ENCODE measurements around the gene GJD3.

GJD3 gene

DNA sequence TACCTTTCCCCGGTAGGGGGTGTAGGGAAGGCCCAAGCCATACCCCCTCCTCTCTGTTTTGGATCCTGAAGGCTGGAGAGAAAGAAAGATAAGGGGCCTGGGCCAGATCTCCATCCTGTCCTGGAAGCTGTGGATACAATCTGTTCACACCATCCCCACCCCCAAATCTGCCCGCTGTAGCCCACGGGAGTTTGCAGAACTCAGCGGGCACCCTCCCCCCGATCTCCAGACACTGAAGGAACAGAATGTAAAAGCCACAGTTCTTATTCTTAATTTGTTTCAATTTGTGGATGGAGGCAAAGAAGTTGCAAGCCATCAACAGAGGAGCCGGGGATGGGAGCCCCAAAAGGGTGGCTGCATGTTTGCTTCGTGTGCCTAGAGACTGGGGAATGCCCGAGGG is 27.2 kb downstream of the GJD3 start:
- no peak for DNase-seq (ENCODE audit: low read depth in 1 of 2, low spot score in 1 of 2)
- Histone ChIP-seq H3K27ac (replicated peaks) (peak overlapping the region; percentile 69), H3K27me3 (ENCODE audit: insufficient read depth, poor library complexity, severe bottlenecking) (no peaks in the 10 kb centered on the region), H3K4me3 (replicated peaks; ENCODE audit: insufficient read depth, low read length) (no peak overlapping the region)
- TF ChIP-seq POLR2AphosphoS5 (IDR thresholded peaks at IDR 0.05; ENCODE audit: low read depth) (no peak), SPI1 (IDR thresholded peaks at IDR 0.05; ENCODE audit: borderline replicate concordance, low read depth) (no peak), GABPA (IDR thresholded peaks at IDR 0.05; ENCODE audit: low read depth) (no peak)
- TF ChIP-seq, protein P1, sequence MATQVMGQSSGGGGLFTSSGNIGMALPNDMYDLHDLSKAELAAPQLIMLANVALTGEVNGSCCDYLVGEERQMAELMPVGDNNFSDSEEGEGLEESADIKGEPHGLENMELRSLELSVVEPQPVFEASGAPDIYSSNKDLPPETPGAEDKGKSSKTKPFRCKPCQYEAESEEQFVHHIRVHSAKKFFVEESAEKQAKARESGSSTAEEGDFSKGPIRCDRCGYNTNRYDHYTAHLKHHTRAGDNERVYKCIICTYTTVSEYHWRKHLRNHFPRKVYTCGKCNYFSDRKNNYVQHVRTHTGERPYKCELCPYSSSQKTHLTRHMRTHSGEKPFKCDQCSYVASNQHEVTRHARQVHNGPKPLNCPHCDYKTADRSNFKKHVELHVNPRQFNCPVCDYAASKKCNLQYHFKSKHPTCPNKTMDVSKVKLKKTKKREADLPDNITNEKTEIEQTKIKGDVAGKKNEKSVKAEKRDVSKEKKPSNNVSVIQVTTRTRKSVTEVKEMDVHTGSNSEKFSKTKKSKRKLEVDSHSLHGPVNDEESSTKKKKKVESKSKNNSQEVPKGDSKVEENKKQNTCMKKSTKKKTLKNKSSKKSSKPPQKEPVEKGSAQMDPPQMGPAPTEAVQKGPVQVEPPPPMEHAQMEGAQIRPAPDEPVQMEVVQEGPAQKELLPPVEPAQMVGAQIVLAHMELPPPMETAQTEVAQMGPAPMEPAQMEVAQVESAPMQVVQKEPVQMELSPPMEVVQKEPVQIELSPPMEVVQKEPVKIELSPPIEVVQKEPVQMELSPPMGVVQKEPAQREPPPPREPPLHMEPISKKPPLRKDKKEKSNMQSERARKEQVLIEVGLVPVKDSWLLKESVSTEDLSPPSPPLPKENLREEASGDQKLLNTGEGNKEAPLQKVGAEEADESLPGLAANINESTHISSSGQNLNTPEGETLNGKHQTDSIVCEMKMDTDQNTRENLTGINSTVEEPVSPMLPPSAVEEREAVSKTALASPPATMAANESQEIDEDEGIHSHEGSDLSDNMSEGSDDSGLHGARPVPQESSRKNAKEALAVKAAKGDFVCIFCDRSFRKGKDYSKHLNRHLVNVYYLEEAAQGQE (IDR thresholded peaks at IDR 0.05; ENCODE audit: insufficient replicate concordance, low read depth) = no peak
- TF ChIP-seq, protein P2, sequence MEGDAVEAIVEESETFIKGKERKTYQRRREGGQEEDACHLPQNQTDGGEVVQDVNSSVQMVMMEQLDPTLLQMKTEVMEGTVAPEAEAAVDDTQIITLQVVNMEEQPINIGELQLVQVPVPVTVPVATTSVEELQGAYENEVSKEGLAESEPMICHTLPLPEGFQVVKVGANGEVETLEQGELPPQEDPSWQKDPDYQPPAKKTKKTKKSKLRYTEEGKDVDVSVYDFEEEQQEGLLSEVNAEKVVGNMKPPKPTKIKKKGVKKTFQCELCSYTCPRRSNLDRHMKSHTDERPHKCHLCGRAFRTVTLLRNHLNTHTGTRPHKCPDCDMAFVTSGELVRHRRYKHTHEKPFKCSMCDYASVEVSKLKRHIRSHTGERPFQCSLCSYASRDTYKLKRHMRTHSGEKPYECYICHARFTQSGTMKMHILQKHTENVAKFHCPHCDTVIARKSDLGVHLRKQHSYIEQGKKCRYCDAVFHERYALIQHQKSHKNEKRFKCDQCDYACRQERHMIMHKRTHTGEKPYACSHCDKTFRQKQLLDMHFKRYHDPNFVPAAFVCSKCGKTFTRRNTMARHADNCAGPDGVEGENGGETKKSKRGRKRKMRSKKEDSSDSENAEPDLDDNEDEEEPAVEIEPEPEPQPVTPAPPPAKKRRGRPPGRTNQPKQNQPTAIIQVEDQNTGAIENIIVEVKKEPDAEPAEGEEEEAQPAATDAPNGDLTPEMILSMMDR (IDR thresholded peaks at IDR 0.05; ENCODE audit: insufficient read depth, low read length) = no peak

DNA sequence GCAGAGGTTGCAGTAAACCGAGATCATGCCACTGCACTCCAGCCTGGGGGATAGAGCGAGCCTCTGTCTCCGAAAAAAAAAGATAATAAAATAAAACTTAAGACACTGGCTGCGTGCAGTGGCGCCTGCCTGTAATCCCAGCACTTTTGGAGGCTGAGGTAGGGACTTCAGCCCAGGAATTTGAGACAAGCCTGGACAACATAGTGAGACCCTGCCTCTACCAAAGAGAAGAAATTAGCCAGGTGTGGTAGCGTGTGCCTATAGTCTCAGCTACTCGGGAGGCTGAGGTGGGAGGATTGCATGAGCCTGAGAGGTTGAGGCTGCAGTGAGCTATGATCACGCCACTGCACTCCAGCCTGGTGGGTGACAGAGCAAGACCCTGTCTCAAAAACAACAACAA is 28.9 kb downstream of the GJD3 start:
- DNase-seq (ENCODE audit: low read depth in 1 of 2, low spot score in 1 of 2) = no peak
- H3K27ac ChIP-seq (replicated peaks) = no peak overlapping the region
- H3K4me3 ChIP-seq (replicated peaks; ENCODE audit: insufficient read depth, low read length) = no peak overlapping the region
- TF ChIP-seq, protein P2 (IDR thresholded peaks at IDR 0.05; ENCODE audit: insufficient read depth, low read length) = no peak
- TF ChIP-seq SPI1 (IDR thresholded peaks at IDR 0.05; ENCODE audit: borderline replicate concordance, low read depth) = no peak
- no peak for TF ChIP-seq POLR2AphosphoS5 (IDR thresholded peaks at IDR 0.05; ENCODE audit: low read depth)
- TF ChIP-seq, protein P1 (IDR thresholded peaks at IDR 0.05; ENCODE audit: insufficient replicate concordance, low read depth) = no peak
- TF ChIP-seq GABPA (IDR thresholded peaks at IDR 0.05; ENCODE audit: low read depth) = no peak
- H3K27me3 ChIP-seq (ENCODE audit: insufficient read depth, poor library complexity, severe bottlenecking) = no peaks in the 10 kb centered on the region

DNA sequence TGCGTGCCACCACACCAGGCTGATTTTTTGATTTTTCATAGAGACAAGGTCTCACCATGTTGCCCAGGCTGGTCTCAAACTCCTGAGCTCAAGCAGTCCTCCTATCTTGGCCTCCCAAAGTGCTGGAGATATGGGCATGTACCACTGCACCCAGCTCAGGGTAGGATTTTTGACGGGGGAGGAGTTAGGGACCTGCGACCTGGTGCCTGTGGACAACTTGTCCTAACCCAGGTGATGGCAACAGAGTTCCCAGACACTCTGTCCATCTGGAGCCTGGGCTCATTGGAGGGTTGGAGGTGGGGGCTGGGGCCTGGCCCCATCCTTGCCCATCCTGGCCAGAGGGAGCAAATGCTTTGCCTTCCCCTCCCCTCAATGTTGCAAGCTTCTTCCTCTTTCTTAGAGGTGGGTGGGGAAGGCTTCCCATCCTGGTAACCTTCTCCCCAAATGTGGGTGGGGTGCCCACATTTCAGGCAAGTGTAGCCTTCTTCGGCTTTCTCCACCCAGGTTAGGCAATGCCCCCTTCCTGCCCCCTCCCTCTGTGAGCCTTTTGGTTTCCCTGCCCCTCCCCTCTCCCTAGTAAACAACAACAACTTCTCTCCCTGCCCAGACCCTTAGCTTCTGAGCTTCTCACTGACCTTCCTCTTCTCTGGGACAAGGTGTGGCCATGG is 30.6 kb downstream of the GJD3 start:
- Histone ChIP-seq H3K27me3 (ENCODE audit: insufficient read depth, poor library complexity, severe bottlenecking) (no peaks in the 10 kb centered on the region), H3K27ac (replicated peaks) (peak overlapping the region; percentile 52), H3K4me3 (replicated peaks; ENCODE audit: insufficient read depth, low read length) (no peak overlapping the region)
- DNase-seq (ENCODE audit: low read depth in 1 of 2, low spot score in 1 of 2) = peak; percentile 95 to 97
- TF ChIP-seq GABPA (IDR thresholded peaks at IDR 0.05; ENCODE audit: low read depth) (no peak), POLR2AphosphoS5 (IDR thresholded peaks at IDR 0.05; ENCODE audit: low read depth) (peak; percentile 59), SPI1 (IDR thresholded peaks at IDR 0.05; ENCODE audit: borderline replicate concordance, low read depth) (peak; percentile 70; the same call in 1 of the 2 replicates)
- TF ChIP-seq, protein P1 (IDR thresholded peaks at IDR 0.05; ENCODE audit: insufficient replicate concordance, low read depth) = no peak
- TF ChIP-seq, protein P2 (IDR thresholded peaks at IDR 0.05; ENCODE audit: insufficient read depth, low read length) = no peak
